Measurements from ENCODE around the gene CREB5.

Gene CREB5

GRCh38 chr7:28654110-28654509 lies 241.8 kb downstream of the CREB5 start:
- no peak for DNase-seq

- DNase-seq: no peak
These were observed 244.2 kb downstream of the CREB5 start for GRCh38 chr7:28656529-28656928.

- no peak for DNase-seq
These were observed 246.1 kb downstream of the CREB5 start for GRCh38 chr7:28658381-28658780.

GRCh38 chr7:28660132-28660531 lies 247.8 kb downstream of the CREB5 start:
- DNase-seq: no peak

GRCh38 chr7:28661826-28662595 lies 249.7 kb downstream of the CREB5 start:
- DNase-seq: no peak

GRCh38 chr7:28666154-28666553 lies 253.8 kb downstream of the CREB5 start:
- no peak for DNase-seq

- no peak for DNase-seq
These were observed 255.8 kb downstream of the CREB5 start for GRCh38 chr7:28668085-28668484.

GRCh38 chr7:28669330-28669729 lies 257.0 kb downstream of the CREB5 start:
- DNase-seq: no peak

- DNase-seq: no peak
These were observed 259.2 kb downstream of the CREB5 start for GRCh38 chr7:28671526-28671925.

- no peak for DNase-seq
These were observed 260.1 kb downstream of the CREB5 start for GRCh38 chr7:28672397-28672797.

- no peak for DNase-seq
These were observed 262.1 kb downstream of the CREB5 start for GRCh38 chr7:28674359-28674782.

GRCh38 chr7:28675429-28675828 lies 263.1 kb downstream of the CREB5 start:
- DNase-seq: no peak

- no peak for DNase-seq
These were observed 265.4 kb downstream of the CREB5 start for GRCh38 chr7:28677668-28678067.

- no peak for DNase-seq
These were observed 266.2 kb downstream of the CREB5 start for GRCh38 chr7:28678431-28678965.

- no peak for DNase-seq
These were observed 269.5 kb downstream of the CREB5 start for GRCh38 chr7:28681693-28682310.

- DNase-seq: no peak
These were observed 270.5 kb downstream of the CREB5 start for GRCh38 chr7:28682801-28683200.

GRCh38 chr7:28684650-28685241 lies 272.4 kb downstream of the CREB5 start:
- no peak for DNase-seq

- DNase-seq: no peak
These were observed 272.9 kb downstream of the CREB5 start for GRCh38 chr7:28685242-28685643.

GRCh38 chr7:28685644-28686417 lies 273.5 kb downstream of the CREB5 start:
- DNase-seq: no peak

- DNase-seq: no peak
These were observed 274.1 kb downstream of the CREB5 start for GRCh38 chr7:28686418-28686800.

GRCh38 chr7:28687537-28687936 lies 275.2 kb downstream of the CREB5 start:
- DNase-seq: no peak

- DNase-seq: no peak
These were observed 275.9 kb downstream of the CREB5 start for GRCh38 chr7:28688174-28688573.

GRCh38 chr7:28688651-28689050 lies 276.3 kb downstream of the CREB5 start:
- DNase-seq: no peak
